Endothelial cell of umbilical vein (primary cell): ENCODE data around the gene DIABLO.

Experiments used
- CTCF ChIP-seq, 2 donors: IDR thresholded peaks; 1 replicate in 1 of 2; 2 replicates in 1 of 2; pipeline ENCODE4 v1.5.1; 2011; ENCODE audit warnings: low read length in 2 of 2, mild to moderate bottlenecking in 2 of 2, moderate library complexity in 2 of 2, control low read depth in 1 of 2, inconsistent platforms in 1 of 2, low read depth in 1 of 2; ENCODE audit not compliant: insufficient read depth in 1 of 2; ENCODE audit errors: extremely low read depth in 1 of 2
- MAX ChIP-seq: IDR thresholded peaks from 2 replicates; pipeline ENCODE4 v1.6.1; 2011; ENCODE audit not compliant: insufficient read depth, insufficient read length
- MYC ChIP-seq: IDR thresholded peaks from one replicate; pipeline ENCODE4 v1.6.1; 2011; ENCODE audit warnings: mild to moderate bottlenecking, low read depth, low read length
- POLR2AphosphoS5 ChIP-seq: IDR thresholded peaks from 2 replicates; pipeline ENCODE4 v1.6.1; 2012; ENCODE audit warnings: low read depth, mild to moderate bottlenecking, control low read depth, low read length, moderate library complexity; ENCODE audit not compliant: insufficient read depth

GRCh38 chr12:122166422-122167349 is 59.2 kb downstream of the DIABLO start:
- no peak for TF ChIP-seq MYC
- TF ChIP-seq CTCF (IDR thresholded peaks at IDR 0.05; ENCODE audit: extremely low read depth in 1 of 2, insufficient read depth in 1 of 2, low read depth in 1 of 2, low read length in 2 of 2) = no peak
- no peak for TF ChIP-seq POLR2AphosphoS5
- TF ChIP-seq MAX = no peak
